ENCODE measurements around the gene CCDC50.

The CCDC50 gene

DNA sequence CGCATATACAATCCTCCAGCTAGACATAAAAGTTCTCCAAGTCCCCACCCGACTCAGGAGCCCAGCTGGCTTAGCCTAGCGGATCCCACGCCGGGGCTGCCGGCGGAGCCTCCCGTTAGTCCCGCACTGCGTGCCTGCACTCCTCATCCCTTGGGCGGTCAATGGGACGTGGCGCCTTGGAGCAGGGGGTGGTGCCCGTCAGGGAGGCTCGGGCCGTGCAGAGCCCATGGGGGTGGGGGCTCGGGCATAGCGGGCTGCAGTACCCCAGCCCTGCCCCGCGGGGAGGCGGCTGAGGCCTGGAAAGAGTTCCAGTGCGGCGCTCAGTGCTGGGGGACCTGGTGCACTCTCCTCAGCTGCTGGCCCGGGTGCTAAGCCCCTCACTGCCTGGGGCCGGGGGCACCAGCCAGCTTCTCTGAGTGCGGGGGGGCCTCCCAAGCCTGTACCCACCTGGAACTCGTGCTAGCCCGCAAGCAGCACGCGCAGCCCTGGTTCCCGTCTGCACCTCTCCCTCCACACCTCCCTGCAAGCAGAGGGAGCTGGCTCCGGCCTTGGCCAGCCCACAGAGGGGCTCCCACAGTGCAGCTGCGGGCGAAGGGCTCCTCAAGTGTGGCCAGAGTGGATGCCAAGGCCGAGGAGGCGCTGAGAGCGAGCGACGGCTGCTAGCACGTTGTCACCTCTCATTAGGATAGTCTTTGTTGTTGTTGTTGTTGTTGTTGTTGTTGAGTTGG is 12.2 kb upstream of the CCDC50 start:
- H3K4me1 ChIP-seq (ENCODE audit: control insufficient read depth in 1 of 2, insufficient read depth in 2 of 2, low read length in 2 of 2): peaks cover 0 to 5% of the 10 kb centered on the region in 2 donors
- H3K9me3 ChIP-seq (ENCODE audit: control insufficient read depth in 1 of 2, low read length in 2 of 2): no peaks in the 10 kb centered on the region
- no peak overlapping the region for H3K4me3 ChIP-seq (ENCODE audit: low read depth in 1 of 2, low read length in 2 of 2)
- H3K36me3 ChIP-seq (ENCODE audit: control insufficient read depth in 1 of 2, insufficient read depth in 2 of 2, low read length in 2 of 2): no peaks in the 10 kb centered on the region
- H3K9ac ChIP-seq (ENCODE audit: low read depth in 1 of 2, low read length in 2 of 2): no peak overlapping the region
- no peaks in the 10 kb centered on the region for H3K27me3 ChIP-seq (ENCODE audit: control insufficient read depth in 1 of 2, insufficient read depth in 2 of 2, low read length in 2 of 2)
- no peak overlapping the region for H3K27ac ChIP-seq (ENCODE audit: low read depth, low read length)

GRCh38 chr3:191320316-191320715 is 8.9 kb upstream of the CCDC50 start:
- Histone ChIP-seq H3K4me1 (ENCODE audit: control insufficient read depth in 1 of 2, insufficient read depth in 2 of 2, low read length in 2 of 2) (no peaks in the 10 kb centered on the region), H3K9ac (ENCODE audit: low read depth in 1 of 2, low read length in 2 of 2) (no peak overlapping the region), H3K27me3 (ENCODE audit: control insufficient read depth in 1 of 2, insufficient read depth in 2 of 2, low read length in 2 of 2) (no peaks in the 10 kb centered on the region), H3K36me3 (ENCODE audit: control insufficient read depth in 1 of 2, insufficient read depth in 2 of 2, low read length in 2 of 2) (no peaks in the 10 kb centered on the region), H3K27ac (ENCODE audit: low read depth, low read length) (no peak overlapping the region), H3K4me3 (ENCODE audit: low read depth in 1 of 2, low read length in 2 of 2) (no peak overlapping the region), H3K9me3 (ENCODE audit: control insufficient read depth in 1 of 2, low read length in 2 of 2) (no peaks in the 10 kb centered on the region)

DNA sequence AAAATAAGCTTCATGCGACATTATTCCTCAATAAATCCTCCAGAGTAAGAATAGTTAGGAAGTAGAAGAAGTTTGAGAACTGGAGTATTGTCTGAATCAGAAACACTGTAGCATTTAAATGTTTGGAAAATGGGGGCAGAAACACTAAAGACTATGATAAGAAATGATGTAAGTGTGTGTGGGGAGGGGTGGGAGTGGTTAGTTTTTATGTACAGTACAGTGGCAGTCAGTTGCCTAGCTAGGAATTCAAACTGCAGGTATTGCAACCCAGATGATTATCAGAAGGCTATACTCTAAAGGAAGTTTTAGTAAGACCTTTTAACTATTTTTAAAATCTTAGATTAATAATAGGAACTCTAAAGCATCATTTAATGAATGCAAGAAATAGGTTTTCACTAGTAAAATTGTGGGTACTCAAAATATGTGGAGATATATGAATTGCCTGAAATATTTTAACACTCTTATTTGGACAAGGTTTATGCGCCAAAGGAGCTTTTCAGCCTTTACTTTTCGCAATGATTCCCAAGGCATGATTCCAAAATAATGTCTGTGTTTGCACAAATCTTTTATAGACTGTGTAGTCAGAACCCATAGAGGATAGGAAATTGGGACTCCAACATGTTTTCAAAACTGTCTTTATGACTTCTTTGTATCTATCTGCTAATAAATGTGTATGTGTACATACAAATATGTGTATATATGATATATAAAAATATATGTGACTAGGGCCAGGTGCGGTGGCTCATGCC is 8.0 kb upstream of the CCDC50 start:
- H3K27me3 ChIP-seq (ENCODE audit: control insufficient read depth in 1 of 2, insufficient read depth in 2 of 2, low read length in 2 of 2): no peaks in the 10 kb centered on the region
- H3K4me3 ChIP-seq (ENCODE audit: low read depth in 1 of 2, low read length in 2 of 2): no peak overlapping the region
- H3K36me3 ChIP-seq (ENCODE audit: control insufficient read depth in 1 of 2, insufficient read depth in 2 of 2, low read length in 2 of 2): no peaks in the 10 kb centered on the region
- H3K27ac ChIP-seq (ENCODE audit: low read depth, low read length): no peak overlapping the region
- no peaks in the 10 kb centered on the region for H3K4me1 ChIP-seq (ENCODE audit: control insufficient read depth in 1 of 2, insufficient read depth in 2 of 2, low read length in 2 of 2)
- H3K9me3 ChIP-seq (ENCODE audit: control insufficient read depth in 1 of 2, low read length in 2 of 2): no peaks in the 10 kb centered on the region
- H3K9ac ChIP-seq (ENCODE audit: low read depth in 1 of 2, low read length in 2 of 2): no peak overlapping the region

- H3K36me3 ChIP-seq (ENCODE audit: control insufficient read depth in 1 of 2, insufficient read depth in 2 of 2, low read length in 2 of 2): no peaks in the 10 kb centered on the region
- no peaks in the 10 kb centered on the region for H3K9me3 ChIP-seq (ENCODE audit: control insufficient read depth in 1 of 2, low read length in 2 of 2)
- peaks cover 3 to 6% of the 10 kb centered on the region in 2 donors for H3K4me1 ChIP-seq (ENCODE audit: control insufficient read depth in 1 of 2, insufficient read depth in 2 of 2, low read length in 2 of 2)
- no peak overlapping the region for H3K4me3 ChIP-seq (ENCODE audit: low read depth in 1 of 2, low read length in 2 of 2)
- H3K27ac ChIP-seq (ENCODE audit: low read depth, low read length): no peak overlapping the region
- no peaks in the 10 kb centered on the region for H3K27me3 ChIP-seq (ENCODE audit: control insufficient read depth in 1 of 2, insufficient read depth in 2 of 2, low read length in 2 of 2)
- no peak overlapping the region for H3K9ac ChIP-seq (ENCODE audit: low read depth in 1 of 2, low read length in 2 of 2)
Observed at GRCh38 chr3:191324936-191325335, 4.3 kb upstream of the CCDC50 start.

GRCh38 chr3:191327526-191327925 is 1.7 kb upstream of the CCDC50 start:
- Histone ChIP-seq H3K36me3 (ENCODE audit: control insufficient read depth in 1 of 2, insufficient read depth in 2 of 2, low read length in 2 of 2) (no peaks in the 10 kb centered on the region), H3K27me3 (ENCODE audit: control insufficient read depth in 1 of 2, insufficient read depth in 2 of 2, low read length in 2 of 2) (no peaks in the 10 kb centered on the region), H3K27ac (ENCODE audit: low read depth, low read length) (no peak overlapping the region)

DNA sequence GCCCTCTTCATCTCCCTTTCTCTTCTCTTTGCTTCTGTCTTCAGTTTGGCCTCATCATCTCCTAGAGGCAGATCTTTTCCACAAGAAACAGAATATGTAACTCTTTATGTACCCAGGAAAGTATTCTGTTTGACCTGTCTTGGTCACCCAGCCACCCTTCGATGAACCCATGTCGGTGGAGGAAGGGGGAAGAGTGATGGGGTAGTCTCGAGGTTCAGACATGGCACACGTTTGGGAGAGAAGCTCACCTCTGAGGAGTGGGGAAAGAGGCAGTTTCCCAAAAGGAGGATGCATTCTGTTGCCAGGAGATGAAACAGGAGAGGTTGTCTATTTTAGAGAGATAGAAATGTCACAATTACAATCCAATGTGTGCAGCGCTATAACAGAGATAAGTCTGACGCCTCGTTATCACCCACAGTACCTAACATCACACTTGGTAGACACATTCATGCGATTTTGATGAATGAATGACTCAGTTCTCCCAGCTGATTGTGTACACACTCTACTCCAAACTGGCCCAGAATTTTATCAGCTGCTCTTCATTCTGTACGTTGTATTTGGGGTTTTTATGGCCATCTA is 722 bp upstream of the CCDC50 start:
- peaks cover 3 to 30% of the 10 kb centered on the region in 2 donors for H3K4me1 ChIP-seq (ENCODE audit: control insufficient read depth in 1 of 2, insufficient read depth in 2 of 2, low read length in 2 of 2)
- H3K27me3 ChIP-seq (ENCODE audit: control insufficient read depth in 1 of 2, insufficient read depth in 2 of 2, low read length in 2 of 2): no peaks in the 10 kb centered on the region

More at GRCh38 chr3:191327526-191327925, 1.7 kb upstream of the CCDC50 start:
- Histone ChIP-seq H3K9ac (ENCODE audit: low read depth in 1 of 2, low read length in 2 of 2) (no peak overlapping the region), H3K4me3 (ENCODE audit: low read depth in 1 of 2, low read length in 2 of 2) (no peak overlapping the region), H3K4me1 (ENCODE audit: control insufficient read depth in 1 of 2, insufficient read depth in 2 of 2, low read length in 2 of 2) (peaks cover 3 to 24% of the 10 kb centered on the region in 2 donors), H3K9me3 (ENCODE audit: control insufficient read depth in 1 of 2, low read length in 2 of 2) (no peaks in the 10 kb centered on the region)

DNA sequence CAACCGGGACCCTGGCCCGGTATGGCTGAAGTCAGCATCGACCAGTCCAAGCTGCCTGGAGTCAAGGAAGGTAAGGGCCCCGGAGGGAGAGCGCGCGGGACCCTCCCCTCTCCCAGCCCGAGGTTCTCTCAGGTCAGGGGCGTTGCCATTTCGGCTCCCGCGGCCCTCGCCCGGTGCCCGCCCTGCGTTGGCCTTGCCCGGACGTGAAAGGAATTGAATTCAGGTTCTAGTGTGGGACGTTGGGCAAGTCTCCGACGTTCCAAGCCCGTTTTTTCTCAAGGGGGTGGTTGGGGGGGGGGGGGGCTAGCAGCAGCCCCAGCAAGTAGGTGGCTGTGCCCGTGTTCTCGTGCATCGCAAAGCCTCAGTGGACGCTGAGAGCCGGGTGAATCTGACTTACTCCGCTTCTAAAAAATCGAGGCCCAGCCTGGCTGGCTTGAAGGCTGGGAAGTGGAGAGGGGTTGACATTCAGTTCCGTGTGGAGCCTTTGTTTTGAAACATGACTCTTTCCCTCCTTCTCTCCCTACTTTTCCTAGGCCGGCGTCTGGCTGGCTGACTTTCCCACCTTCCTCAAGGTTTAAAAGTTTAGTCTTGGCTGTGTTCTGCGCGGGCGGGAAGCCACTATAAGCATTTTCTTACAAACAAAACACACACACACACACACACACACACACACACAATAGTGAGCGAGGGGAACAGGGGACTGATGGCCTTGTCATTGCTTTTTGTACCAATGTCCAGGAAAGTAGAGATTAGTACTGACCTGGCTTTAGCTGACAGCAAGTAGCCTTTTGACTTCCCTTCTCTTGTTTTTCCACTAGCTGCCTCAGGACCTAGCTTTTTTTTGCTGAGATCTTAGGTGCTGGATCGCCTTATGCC is 698 bp downstream of the CCDC50 start, which contains the start of gene UTS2B:
Gene UTS2B (minus strand): TSS at position 873 of the 876 bp plus-strand sequence. CDS start 48,337 bp downstream, outside the sequence.
- no peaks in the 10 kb centered on the region for H3K9me3 ChIP-seq (ENCODE audit: control insufficient read depth in 1 of 2, low read length in 2 of 2)
- no peaks in the 10 kb centered on the region for H3K36me3 ChIP-seq (ENCODE audit: control insufficient read depth in 1 of 2, insufficient read depth in 2 of 2, low read length in 2 of 2)
- peaks cover 3 to 31% of the 10 kb centered on the region in 2 donors for H3K4me1 ChIP-seq (ENCODE audit: control insufficient read depth in 1 of 2, insufficient read depth in 2 of 2, low read length in 2 of 2)
- peak within 1 kb of the TSS; percentile 45 to 70 for H3K9ac ChIP-seq (ENCODE audit: low read depth in 1 of 2, low read length in 2 of 2)
- peak within 1 kb of the TSS; percentile 73 to 85 for H3K4me3 ChIP-seq (ENCODE audit: low read depth in 1 of 2, low read length in 2 of 2)
- H3K27me3 ChIP-seq (ENCODE audit: control insufficient read depth in 1 of 2, insufficient read depth in 2 of 2, low read length in 2 of 2): no peaks in the 10 kb centered on the region
- H3K27ac ChIP-seq (ENCODE audit: low read depth, low read length): peak within 1 kb of the TSS; percentile 86

More for the DNA sequence above, 722 bp upstream of the CCDC50 start:
- H3K4me3 ChIP-seq (ENCODE audit: low read depth in 1 of 2, low read length in 2 of 2): peak overlapping the region; percentile 73 to 85
- peak overlapping the region; percentile 45 to 70 for H3K9ac ChIP-seq (ENCODE audit: low read depth in 1 of 2, low read length in 2 of 2)
- H3K27ac ChIP-seq (ENCODE audit: low read depth, low read length): peak overlapping the region; percentile 86
- no peaks in the 10 kb centered on the region for H3K36me3 ChIP-seq (ENCODE audit: control insufficient read depth in 1 of 2, insufficient read depth in 2 of 2, low read length in 2 of 2)
- no peaks in the 10 kb centered on the region for H3K9me3 ChIP-seq (ENCODE audit: control insufficient read depth in 1 of 2, low read length in 2 of 2)

- Histone ChIP-seq H3K36me3 (ENCODE audit: control insufficient read depth in 1 of 2, insufficient read depth in 2 of 2, low read length in 2 of 2) (no peaks in the 10 kb centered on the region), H3K27me3 (ENCODE audit: control insufficient read depth in 1 of 2, insufficient read depth in 2 of 2, low read length in 2 of 2) (no peaks in the 10 kb centered on the region), H3K9me3 (ENCODE audit: control insufficient read depth in 1 of 2, low read length in 2 of 2) (no peaks in the 10 kb centered on the region), H3K27ac (ENCODE audit: low read depth, low read length) (peak overlapping the region; percentile 86), H3K9ac (ENCODE audit: low read depth in 1 of 2, low read length in 2 of 2) (peak overlapping the region; percentile 45 to 70), H3K4me3 (ENCODE audit: low read depth in 1 of 2, low read length in 2 of 2) (peak overlapping the region; percentile 73 to 85), H3K4me1 (ENCODE audit: control insufficient read depth in 1 of 2, insufficient read depth in 2 of 2, low read length in 2 of 2) (peaks cover 3 to 31% of the 10 kb centered on the region in 2 donors)
Observed at GRCh38 chr3:191330530-191331048, 1.4 kb downstream of the CCDC50 start.

DNA sequence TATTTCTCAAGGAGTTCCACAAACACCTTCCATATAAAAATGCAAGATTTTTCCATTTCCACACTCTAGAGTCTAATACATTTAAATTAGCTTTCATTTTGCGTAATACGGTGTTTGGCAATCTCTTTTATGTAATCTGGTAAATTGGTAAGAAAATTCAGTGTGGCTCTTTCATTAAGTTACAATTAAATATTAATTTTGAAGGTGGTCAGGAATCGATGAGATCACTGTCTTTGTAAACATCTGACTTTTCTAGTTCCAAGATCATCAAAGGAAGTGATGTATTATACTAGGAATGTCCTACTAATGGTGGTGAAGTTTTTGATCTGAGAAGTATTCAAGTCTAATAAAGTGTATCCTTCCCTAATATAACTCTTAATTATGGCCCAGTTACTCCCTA is 2.2 kb downstream of the CCDC50 start:
- H3K27me3 ChIP-seq (ENCODE audit: control insufficient read depth in 1 of 2, insufficient read depth in 2 of 2, low read length in 2 of 2): no peaks in the 10 kb centered on the region
- H3K4me3 ChIP-seq (ENCODE audit: low read depth in 1 of 2, low read length in 2 of 2): peak overlapping the region; percentile 73 to 85
- peaks cover 3 to 31% of the 10 kb centered on the region in 2 donors for H3K4me1 ChIP-seq (ENCODE audit: control insufficient read depth in 1 of 2, insufficient read depth in 2 of 2, low read length in 2 of 2)
- no peaks in the 10 kb centered on the region for H3K36me3 ChIP-seq (ENCODE audit: control insufficient read depth in 1 of 2, insufficient read depth in 2 of 2, low read length in 2 of 2)
- no peaks in the 10 kb centered on the region for H3K9me3 ChIP-seq (ENCODE audit: control insufficient read depth in 1 of 2, low read length in 2 of 2)
- H3K27ac ChIP-seq (ENCODE audit: low read depth, low read length): no peak overlapping the region
- no peak overlapping the region for H3K9ac ChIP-seq (ENCODE audit: low read depth in 1 of 2, low read length in 2 of 2)
